ENCODE measurements around the gene PRRX1.
A peak's percentile ranks its signal among the peaks of the same experiment; 100 is the strongest.

PRRX1 gene

GRCh38 chr1:170697316-170697715 is 33.4 kb downstream of the PRRX1 start:
- H3K27ac Mint-ChIP-seq = peak overlapping the region; percentile 36 to 77 (median 74)
- H3K9me3 Mint-ChIP-seq = no peaks in the 10 kb centered on the region
- H3K4me1 Mint-ChIP-seq = peaks cover 83% of the 10 kb centered on the region
- no peak for TF ChIP-seq CTCF (IDR thresholded peaks at IDR 0.05; ENCODE audit: unreplicated experiment in 3 of 3)
- no peaks in the 10 kb centered on the region for H3K27me3 Mint-ChIP-seq (ENCODE audit: low read depth)
- no peaks in the 10 kb centered on the region for H3K36me3 Mint-ChIP-seq (ENCODE audit: low read depth)
- no peak overlapping the region for H3K4me3 Mint-ChIP-seq

GRCh38 chr1:170698301-170699275 is 34.7 kb downstream of the PRRX1 start:
- H3K36me3 Mint-ChIP-seq (ENCODE audit: low read depth) = no peaks in the 10 kb centered on the region
- H3K27me3 Mint-ChIP-seq (ENCODE audit: low read depth) = no peaks in the 10 kb centered on the region
- no peaks in the 10 kb centered on the region for H3K9me3 Mint-ChIP-seq
- peaks cover 82% of the 10 kb centered on the region for H3K4me1 Mint-ChIP-seq
- H3K27ac Mint-ChIP-seq = peak overlapping the region; percentile 75 to 93 (median 92)
- TF ChIP-seq CTCF (IDR thresholded peaks at IDR 0.05; ENCODE audit: unreplicated experiment in 3 of 3) = no peak
- peak overlapping the region in 2 of 3 experiments; percentile 34 to 54 for H3K4me3 Mint-ChIP-seq

GRCh38 chr1:170699696-170700095 is 35.8 kb downstream of the PRRX1 start:
- no peaks in the 10 kb centered on the region for H3K36me3 Mint-ChIP-seq (ENCODE audit: low read depth)
- H3K4me3 Mint-ChIP-seq = no peak overlapping the region
- TF ChIP-seq CTCF (IDR thresholded peaks at IDR 0.05; ENCODE audit: unreplicated experiment in 3 of 3) = no peak
- peak overlapping the region; percentile 75 to 93 (median 92) for H3K27ac Mint-ChIP-seq
- no peaks in the 10 kb centered on the region for H3K27me3 Mint-ChIP-seq (ENCODE audit: low read depth)
- H3K9me3 Mint-ChIP-seq = no peaks in the 10 kb centered on the region
- H3K4me1 Mint-ChIP-seq = peaks cover 85% of the 10 kb centered on the region

- Mint-ChIP-seq H3K9me3 (no peaks in the 10 kb centered on the region), H3K4me3 (peak overlapping the region in 2 of 3 experiments; percentile 6 to 10), H3K36me3 (ENCODE audit: low read depth) (no peaks in the 10 kb centered on the region), H3K27ac (peak overlapping the region; percentile 58 to 75 (median 63)), H3K27me3 (ENCODE audit: low read depth) (no peaks in the 10 kb centered on the region), H3K4me1 (peaks cover 80% of the 10 kb centered on the region)
- TF ChIP-seq CTCF (IDR thresholded peaks at IDR 0.05; ENCODE audit: unreplicated experiment in 3 of 3) = no peak
Measured at GRCh38 chr1:170700842-170701615, 37.1 kb downstream of the PRRX1 start.

- Mint-ChIP-seq H3K27ac (peak overlapping the region in 2 of 3 experiments; percentile 80 to 82), H3K4me1 (peaks cover 70% of the 10 kb centered on the region), H3K36me3 (ENCODE audit: low read depth) (no peaks in the 10 kb centered on the region), H3K9me3 (no peaks in the 10 kb centered on the region), H3K4me3 (no peak overlapping the region), H3K27me3 (ENCODE audit: low read depth) (no peaks in the 10 kb centered on the region)
- TF ChIP-seq CTCF (IDR thresholded peaks at IDR 0.05; ENCODE audit: unreplicated experiment in 3 of 3) = no peak
Measured at GRCh38 chr1:170701962-170702361, 38.0 kb downstream of the PRRX1 start.
